ENCODE data around the gene ABCC3.

- no peak for TF ChIP-seq HDGF (IDR thresholded peaks at IDR 0.05; ENCODE audit: borderline replicate concordance)
- no peak for TF ChIP-seq SUZ12 (IDR thresholded peaks at IDR 0.05)
- no peak for TF ChIP-seq NFRKB (IDR thresholded peaks at IDR 0.05)
- no peak for TF ChIP-seq BHLHE40 (IDR thresholded peaks at IDR 0.05; ENCODE audit: borderline replicate concordance)
- TF ChIP-seq TARDBP (IDR thresholded peaks at IDR 0.05) = no peak
Observed at GRCh38 chr17:50642071-50642721, 7.5 kb downstream of the ABCC3 start.

Measured in HEK293T (cell line).